Spinal cord (tissue), 4 donors: ENCODE measurements around the gene FAM151B. TPM values are rescaled to one million over a fixed set of nuclear protein-coding genes. Genes with fewer than 3 reads are reported as not detected.

ENCODE experiments used
- polyA plus RNA-seq, 2 donors: library from polyadenylated mRNA; unstranded; fragments of 120-200 nt; gene quantifications; one replicate each; pipeline ENCODE4 v1.2.1, GENCODE V29; 2013; ENCODE audit not compliant: insufficient read length in 2 of 2
- total RNA-seq, 2 donors: library from RNA; depleted of rRNA in 1 of 2; stranded (reverse); fragments of 120-200 nt in 1 of 2; fragments of >200 nt in 1 of 2; gene quantifications; one replicate each; pipeline versions ENCODE4 v1.2.3 to v1.2.4, GENCODE V29; 2013 to 2014

The FAM151B gene
- total and polyA plus RNA-seq, 4 donors: 3.7 to 15.5 (median 6.7) TPM

Other genes with a start within 250 kb of the FAM151B start
- 10 to 100 TPM; 64.5 to 67.5 TPM for gene SERINC5, start 232.1 kb upstream of the FAM151B start, total RNA-seq
- gene SERINC5, start 232.1 kb upstream of the FAM151B start, polyA plus RNA-seq: 10 to 100 TPM; 43.2 to 43.6 TPM
- gene SPZ1, start 168.1 kb upstream of the FAM151B start, total RNA-seq: not detected
- gene SPZ1, start 168.1 kb upstream of the FAM151B start, polyA plus RNA-seq: not detected
- 100 to 1,000 TPM in 1 of 2 donors, 10 to 100 TPM in 1; 63.3 to 113 TPM for gene ZFYVE16, start 80.0 kb upstream of the FAM151B start, total RNA-seq
- gene ZFYVE16, start 80.0 kb upstream of the FAM151B start, polyA plus RNA-seq: 10 to 100 TPM; 69.9 to 75.1 TPM
- 1 to 10 TPM in 1 of 2 donors, under 1 TPM in 1; 0.39 to 2.7 TPM for gene ANKRD34B, start 82.2 kb downstream of the FAM151B start, total RNA-seq
- gene ANKRD34B, start 82.2 kb downstream of the FAM151B start, polyA plus RNA-seq: 1 to 10 TPM; 2.7 to 2.8 TPM
- gene MSH3, start 166.6 kb downstream of the FAM151B start, total RNA-seq: 10 to 100 TPM; 19.7 to 29.0 TPM
- 10 to 100 TPM in 1 of 2 donors, 1 to 10 TPM in 1; 9.4 to 12.0 TPM for gene MSH3, start 166.6 kb downstream of the FAM151B start, polyA plus RNA-seq
- 10 to 100 TPM; 41.2 to 42.4 TPM for gene DHFR, start 166.9 kb downstream of the FAM151B start, total RNA-seq
- gene DHFR, start 166.9 kb downstream of the FAM151B start, polyA plus RNA-seq: 10 to 100 TPM; 47.9 to 58.9 TPM